ENCODE data around the gene LYPLA2. TPM values are rescaled to one million over a fixed set of nuclear protein-coding genes. Genes with fewer than 3 reads are reported as not detected.
"Not testable (repeated sequence)": the region's sequence is repeated elsewhere in the genome, so short reads cannot be mapped to it uniquely, and the experiment has no call there.

Gene LYPLA2
- total and polyA plus RNA-seq, 2 donors (not counting 3 experiments of a cell fraction or from before 2014, with no cell fraction given) = 110 to 137 TPM

- TF ChIP-seq MAX (IDR thresholded peaks at IDR 0.05; ENCODE audit: insufficient read depth, insufficient read length) = no peak
- TF ChIP-seq FOS (IDR thresholded peaks at IDR 0.05; ENCODE audit: borderline replicate concordance, insufficient read depth, low read length) = no peak
- no peak for TF ChIP-seq JUN (IDR thresholded peaks at IDR 0.05; ENCODE audit: borderline replicate concordance, insufficient read depth, insufficient read length, low read depth)
- TF ChIP-seq POLR2A (IDR thresholded peaks at IDR 0.05; ENCODE audit: low read depth, low read length) = no peak
- TF ChIP-seq, protein P1, sequence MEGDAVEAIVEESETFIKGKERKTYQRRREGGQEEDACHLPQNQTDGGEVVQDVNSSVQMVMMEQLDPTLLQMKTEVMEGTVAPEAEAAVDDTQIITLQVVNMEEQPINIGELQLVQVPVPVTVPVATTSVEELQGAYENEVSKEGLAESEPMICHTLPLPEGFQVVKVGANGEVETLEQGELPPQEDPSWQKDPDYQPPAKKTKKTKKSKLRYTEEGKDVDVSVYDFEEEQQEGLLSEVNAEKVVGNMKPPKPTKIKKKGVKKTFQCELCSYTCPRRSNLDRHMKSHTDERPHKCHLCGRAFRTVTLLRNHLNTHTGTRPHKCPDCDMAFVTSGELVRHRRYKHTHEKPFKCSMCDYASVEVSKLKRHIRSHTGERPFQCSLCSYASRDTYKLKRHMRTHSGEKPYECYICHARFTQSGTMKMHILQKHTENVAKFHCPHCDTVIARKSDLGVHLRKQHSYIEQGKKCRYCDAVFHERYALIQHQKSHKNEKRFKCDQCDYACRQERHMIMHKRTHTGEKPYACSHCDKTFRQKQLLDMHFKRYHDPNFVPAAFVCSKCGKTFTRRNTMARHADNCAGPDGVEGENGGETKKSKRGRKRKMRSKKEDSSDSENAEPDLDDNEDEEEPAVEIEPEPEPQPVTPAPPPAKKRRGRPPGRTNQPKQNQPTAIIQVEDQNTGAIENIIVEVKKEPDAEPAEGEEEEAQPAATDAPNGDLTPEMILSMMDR (IDR thresholded peaks at IDR 0.05; ENCODE audit: extremely low read depth in 1 of 2, insufficient read depth in 1 of 2, low read depth in 1 of 2, low read length in 2 of 2) = no peak
- TF ChIP-seq GATA2 (IDR thresholded peaks at IDR 0.05; ENCODE audit: insufficient read depth, insufficient read length, low read depth, low read length) = no peak
- TF ChIP-seq MYC (IDR thresholded peaks at IDR 0.05; ENCODE audit: low read depth, low read length) = no peak
- no peak for TF ChIP-seq POLR2AphosphoS5 (IDR thresholded peaks at IDR 0.05; ENCODE audit: insufficient read depth, low read depth, low read length)
- TF ChIP-seq EZH2 (IDR thresholded peaks at IDR 0.05; ENCODE audit: borderline replicate concordance, low read depth, low read length, severe bottlenecking) = no peak
- Histone ChIP-seq H3K9me1 (replicated peaks; ENCODE audit: control insufficient read depth, extremely low read depth, insufficient read depth, low read length) (no peaks in the 10 kb centered on the region), H3K4me2 (ENCODE audit: insufficient read depth, low read length) (peak overlapping the region; percentile 70), H3K27me3 (ENCODE audit: control insufficient read depth in 2 of 2, insufficient read depth in 2 of 2, low read length in 2 of 2) (no peaks in the 10 kb centered on the region), H4K20me1 (replicated peaks; ENCODE audit: control insufficient read depth, extremely low read depth, insufficient read depth, low read length) (no peaks in the 10 kb centered on the region), H3K27ac (ENCODE audit: insufficient read depth, low read depth, low read length) (peak overlapping the region; percentile 76), H3K36me3 (ENCODE audit: control insufficient read depth in 2 of 2, extremely low read depth in 1 of 2, insufficient read depth in 2 of 2, low read length in 2 of 2) (no peaks in the 10 kb centered on the region), H2AFZ (ENCODE audit: low read depth, low read length) (peak overlapping the region; percentile 81), H3K4me1 (ENCODE audit: control insufficient read depth, extremely low read depth, insufficient read depth, low read length) (peaks cover 9% of the 10 kb centered on the region), H3K4me3 (replicated peaks in 1 of 3; ENCODE audit: insufficient read depth in 1 of 3, low read depth in 1 of 3, low read length in 3 of 3) (peak overlapping the region in 2 of 3 experiments; percentile 99), H3K9ac (replicated peaks; ENCODE audit: extremely low read depth, insufficient read depth, low read length) (peak overlapping the region; percentile 96), H3K9me3 (replicated peaks; ENCODE audit: control insufficient read depth, insufficient read depth, low read length) (no peaks in the 10 kb centered on the region), H3K79me2 (ENCODE audit: control insufficient read depth, insufficient read depth, low read length) (peaks cover 6% of the 10 kb centered on the region)
- dilution Hi-C loops (cut with MboI; ENCODE audit: extremely low pct_ligation_motif_present, low sequenced_read_pairs) = no loop called here
- CTCF ChIA-PET = interaction anchor here (0.7 to 1.7 kb wide), 8 partner anchors 15 to 126 kb away, joined by 3 to 11 read pairs (median 4); partner anchors contain the start of genes GALE and LYPLA2
- no peak for FAIRE-seq
- POLR2A ChIA-PET = interaction anchor here (0.6 to 1.4 kb wide), 5 partner anchors 9 to 1245 kb away, joined by 3 to 6 read pairs (median 5); no protein-coding TSS in a partner anchor
- DNase-seq (ENCODE audit: low read depth, low spot score) = no peak
- intact Hi-C loops (cut with micrococcal nuclease) = loop anchor here (1.0 to 5.0 kb wide), 3 partner anchors 17 to 131 kb away; partner anchors contain the start of genes FUCA1 and PNRC2
- BruUV-seq (replicated peaks) = TSS peak; percentile 79
Observed at GRCh38 chr1:23825762-23826522, 35.0 kb downstream of the LYPLA2 start.

DNA sequence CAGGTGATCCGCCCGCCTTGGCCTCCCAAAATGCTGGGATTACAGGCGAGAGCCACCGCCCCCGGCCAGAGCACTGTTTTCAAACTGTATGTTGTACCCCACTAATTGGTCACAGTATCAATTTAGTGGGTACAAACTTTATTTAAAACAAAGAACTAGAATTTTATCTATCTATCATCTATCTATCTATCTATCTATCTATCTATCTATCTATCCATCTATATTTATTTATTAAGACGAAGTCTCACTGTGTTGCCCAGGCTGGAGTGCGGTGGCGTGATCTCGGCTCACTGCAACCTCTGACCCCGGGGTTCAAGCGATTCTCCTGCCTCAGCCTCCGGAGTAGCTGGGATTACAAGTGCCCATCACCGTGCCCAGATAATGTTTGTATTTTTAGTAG lies 35.6 kb downstream of the LYPLA2 start:
- FAIRE-seq; H3K79me2 ChIP-seq (ENCODE audit: control insufficient read depth, insufficient read depth, low read length); CTCF ChIA-PET; POLR2A ChIA-PET; H3K27ac ChIP-seq (ENCODE audit: insufficient read depth, low read depth, low read length); H3K4me2 ChIP-seq (ENCODE audit: insufficient read depth, low read length); H3K4me3 ChIP-seq (replicated peaks in 1 of 3; ENCODE audit: insufficient read depth in 1 of 3, low read depth in 1 of 3, low read length in 3 of 3); dilution Hi-C loops (cut with MboI; ENCODE audit: extremely low pct_ligation_motif_present, low sequenced_read_pairs); H3K9ac ChIP-seq (replicated peaks; ENCODE audit: extremely low read depth, insufficient read depth, low read length); H3K9me3 ChIP-seq (replicated peaks; ENCODE audit: control insufficient read depth, insufficient read depth, low read length); H4K20me1 ChIP-seq (replicated peaks; ENCODE audit: control insufficient read depth, extremely low read depth, insufficient read depth, low read length); H3K27me3 ChIP-seq (ENCODE audit: control insufficient read depth in 2 of 2, insufficient read depth in 2 of 2, low read length in 2 of 2); H3K4me1 ChIP-seq (ENCODE audit: control insufficient read depth, extremely low read depth, insufficient read depth, low read length); H3K36me3 ChIP-seq (ENCODE audit: control insufficient read depth in 2 of 2, extremely low read depth in 1 of 2, insufficient read depth in 2 of 2, low read length in 2 of 2); DNase-seq (ENCODE audit: low read depth, low spot score); H2AFZ ChIP-seq (ENCODE audit: low read depth, low read length); H3K9me1 ChIP-seq (replicated peaks; ENCODE audit: control insufficient read depth, extremely low read depth, insufficient read depth, low read length); BruUV-seq (replicated peaks): not testable (repeated sequence)
- intact Hi-C loops (cut with micrococcal nuclease) = loop anchor here (5.0 kb wide), 1 partner anchor 131 kb away; the partner anchor contains the start of gene PNRC2
